Central memory CD4-positive, alpha-beta T cell (primary cell): Measurements from ENCODE around the gene AIFM3.
"Not testable (repeated sequence)": the region's sequence is repeated elsewhere in the genome, so short reads cannot be mapped to it uniquely, and the experiment has no call there.

Experiments
- DNase-seq: peaks from one replicate; pipeline ENCODE4 v3.0.0; 2022

Gene AIFM3

GRCh38 chr22:20957683-20958431 lies 9.2 kb upstream of the AIFM3 start:
- DNase-seq: no peak

GRCh38 chr22:20959578-20960461 lies 7.2 kb upstream of the AIFM3 start:
- DNase-seq: no peak

GRCh38 chr22:20960609-20961008 lies 6.4 kb upstream of the AIFM3 start:
- no peak for DNase-seq

- DNase-seq: no peak
These were observed 4.5 kb upstream of the AIFM3 start for GRCh38 chr22:20962491-20962945.

GRCh38 chr22:20963201-20964052 lies 3.6 kb upstream of the AIFM3 start:
- no peak for DNase-seq

GRCh38 chr22:20964090-20964798 lies 2.8 kb upstream of the AIFM3 start:
- DNase-seq: no peak

- DNase-seq: no peak
These were observed 2.3 kb upstream of the AIFM3 start for GRCh38 chr22:20964799-20965103.

- no peak for DNase-seq
These were observed 1.8 kb upstream of the AIFM3 start for GRCh38 chr22:20965104-20965887.

- DNase-seq: no peak
These were observed 883 bp upstream of the AIFM3 start for GRCh38 chr22:20965888-20966855.

- no peak for DNase-seq
These were observed 699 bp downstream of the AIFM3 start for GRCh38 chr22:20967697-20968211.

- no peak for DNase-seq
These were observed 1.4 kb downstream of the AIFM3 start for GRCh38 chr22:20968281-20968977.

GRCh38 chr22:20970939-20971657 lies 4.0 kb downstream of the AIFM3 start:
- DNase-seq: no peak

- not testable (repeated sequence) for DNase-seq
These were observed 5.1 kb downstream of the AIFM3 start for GRCh38 chr22:20972014-20972694.

GRCh38 chr22:20972933-20973577 lies 6.0 kb downstream of the AIFM3 start:
- DNase-seq: no peak

- DNase-seq: no peak
These were observed 6.7 kb downstream of the AIFM3 start for GRCh38 chr22:20973634-20974286.

GRCh38 chr22:20974336-20974955 lies 7.4 kb downstream of the AIFM3 start:
- no peak for DNase-seq
